Body of pancreas (tissue), 4 donors: ENCODE measurements around the gene ZFYVE9. TPM values are rescaled to one million over a fixed set of nuclear protein-coding genes. Genes with fewer than 3 reads are reported as not detected.

ENCODE experiments used
- ATAC-seq: fragments of 150-250 bp; one replicate; pipeline ENCODE4 v1.9.1; 2016
- DNase-seq, 4 donors: peaks; one replicate each; pipeline ENCODE4 v3.0.0-alpha.2; 2019
- H3K27ac ChIP-seq, 4 donors: fragments of 200-600 bp; sonication (generic); 1 replicate in 3 of 4; 2 replicates in 1 of 4; pipeline versions ENCODE4 v1.5.1 to v1.6.1; 2016 to 2019; ENCODE audit warnings: mild to moderate bottlenecking in 1 of 4, mixed read lengths in 1 of 4, moderate library complexity in 1 of 4
- H3K27me3 ChIP-seq, 2 donors: fragments of 200-600 bp; sonication (generic); one replicate each; pipeline ENCODE4 v1.6.0; 2016; ENCODE audit warnings: mild to moderate bottlenecking in 1 of 2
- H3K36me3 ChIP-seq, 2 donors: fragments of 200-600 bp; sonication (generic); replicated peaks in 1 of 2; 2 replicates each; pipeline ENCODE4 v1.5.1; 2016; ENCODE audit warnings: low read depth in 2 of 2; ENCODE audit not compliant: insufficient read depth in 1 of 2
- H3K4me1 ChIP-seq: fragments of 200-600 bp; sonication (generic); one replicate; pipeline ENCODE4 v1.6.0; 2016
- H3K4me3 ChIP-seq, 2 donors: fragments of 200-600 bp; sonication (generic); 1 replicate in 1 of 2; 2 replicates in 1 of 2; pipeline ENCODE4 v1.5.1; 2016 to 2019
- H3K9me3 ChIP-seq, 3 donors: fragments of 200-600 bp; sonication (generic); 1 replicate in 2 of 3; 2 replicates in 1 of 3; pipeline ENCODE4 v1.5.1; 2016
- POLR2A ChIP-seq, 3 donors: fragments of 450-650 bp; IDR thresholded peaks; one replicate each; pipeline ENCODE4 v1.6.1; 2016; ENCODE audit warnings: antibody characterized with exemption in 3 of 3, mild to moderate bottlenecking in 2 of 3
- WGBS, 2 donors: methylation state at CpG; one replicate each; pipeline ENCODE4 v1.1.5; 2017; 5-methylcytosine and 5-hydroxymethylcytosine counted together
- intact Hi-C: fragments of 100-400 bp; cut with DNase I; formaldehyde crosslinking; loops from one replicate; pipeline ENCODE4 v1.15.1; 2023
- total RNA-seq, 2 donors: library from RNA; depleted of rRNA; stranded (reverse); fragments of >200 nt; gene quantifications; one replicate each; pipeline ENCODE4 v1.1.0, GENCODE V29; 2016
- TF ChIP-seq, protein P1 (sequence below), 7 experiments: fragments of 450-650 bp in 4 of 7; fragments of 200-600 bp in 3 of 7; sonication (generic) in 3 of 7; IDR thresholded peaks; one replicate each; pipeline ENCODE4 v1.5.1; 2016 to 2019; ENCODE audit warnings: antibody characterized with exemption in 7 of 7

The ZFYVE9 gene
- total RNA-seq, 2 donors from 2014 or later = 21.5 to 23.4 TPM

DNA sequence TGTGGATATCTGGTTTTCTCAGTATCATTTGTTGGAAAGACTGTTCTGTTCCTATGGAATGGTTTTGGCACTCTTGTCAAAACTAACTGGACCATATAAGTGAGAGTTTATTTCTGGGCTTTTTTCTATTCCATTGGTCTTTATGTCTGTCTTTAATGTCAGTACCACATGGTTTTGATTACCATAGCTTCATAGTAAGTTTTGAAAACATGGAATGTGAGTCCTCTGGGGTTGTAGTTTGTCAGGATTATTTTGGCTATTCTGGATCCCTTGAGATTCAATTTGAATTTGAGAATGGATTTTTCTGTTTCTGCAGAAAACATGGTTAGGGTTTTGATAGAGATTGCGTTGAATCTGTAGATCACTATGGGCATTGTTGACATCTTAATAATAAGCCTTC is 107.9 kb downstream of the ZFYVE9 start:
- Histone ChIP-seq H3K36me3 (no peaks in the 10 kb centered on the region), H3K27ac (no peak overlapping the region), H3K4me1 (no peaks in the 10 kb centered on the region), H3K27me3 (no peaks in the 10 kb centered on the region), H3K4me3 (no peak overlapping the region), H3K9me3 (no peaks in the 10 kb centered on the region)
- intact Hi-C loops = no loop called here
- TF ChIP-seq, protein P1, sequence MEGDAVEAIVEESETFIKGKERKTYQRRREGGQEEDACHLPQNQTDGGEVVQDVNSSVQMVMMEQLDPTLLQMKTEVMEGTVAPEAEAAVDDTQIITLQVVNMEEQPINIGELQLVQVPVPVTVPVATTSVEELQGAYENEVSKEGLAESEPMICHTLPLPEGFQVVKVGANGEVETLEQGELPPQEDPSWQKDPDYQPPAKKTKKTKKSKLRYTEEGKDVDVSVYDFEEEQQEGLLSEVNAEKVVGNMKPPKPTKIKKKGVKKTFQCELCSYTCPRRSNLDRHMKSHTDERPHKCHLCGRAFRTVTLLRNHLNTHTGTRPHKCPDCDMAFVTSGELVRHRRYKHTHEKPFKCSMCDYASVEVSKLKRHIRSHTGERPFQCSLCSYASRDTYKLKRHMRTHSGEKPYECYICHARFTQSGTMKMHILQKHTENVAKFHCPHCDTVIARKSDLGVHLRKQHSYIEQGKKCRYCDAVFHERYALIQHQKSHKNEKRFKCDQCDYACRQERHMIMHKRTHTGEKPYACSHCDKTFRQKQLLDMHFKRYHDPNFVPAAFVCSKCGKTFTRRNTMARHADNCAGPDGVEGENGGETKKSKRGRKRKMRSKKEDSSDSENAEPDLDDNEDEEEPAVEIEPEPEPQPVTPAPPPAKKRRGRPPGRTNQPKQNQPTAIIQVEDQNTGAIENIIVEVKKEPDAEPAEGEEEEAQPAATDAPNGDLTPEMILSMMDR (IDR thresholded peaks at IDR 0.05) = no peak
- TF ChIP-seq POLR2A (IDR thresholded peaks at IDR 0.05) = no peak
- DNase-seq = no peak
- ATAC-seq = no peak
- 94 to 100% methylated on average over 1 of the region's 1 CpG for WGBS, 2 donors

DNA sequence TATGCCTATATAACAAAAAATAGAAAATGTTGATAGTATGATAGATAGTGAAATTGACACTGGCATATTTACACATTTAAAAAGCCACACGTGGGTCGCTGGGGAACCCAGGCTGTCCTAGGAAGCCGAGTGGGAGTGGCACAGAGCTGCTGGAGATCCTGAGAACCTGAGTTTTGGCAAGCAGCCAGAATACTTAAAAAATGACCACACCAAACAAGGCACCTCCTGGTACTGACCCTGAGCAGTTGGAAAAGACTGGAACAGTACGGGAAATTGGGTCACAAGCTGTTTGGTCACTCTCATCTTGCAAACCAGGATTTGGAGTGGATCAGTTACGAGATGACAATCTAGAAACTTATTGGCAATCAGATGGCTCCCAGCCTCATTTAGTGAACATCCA is 111.5 kb downstream of the ZFYVE9 start:
- ATAC-seq = no peak
- TF ChIP-seq POLR2A (IDR thresholded peaks at IDR 0.05) = no peak
- TF ChIP-seq, protein P1 (IDR thresholded peaks at IDR 0.05) = no peak

DNA sequence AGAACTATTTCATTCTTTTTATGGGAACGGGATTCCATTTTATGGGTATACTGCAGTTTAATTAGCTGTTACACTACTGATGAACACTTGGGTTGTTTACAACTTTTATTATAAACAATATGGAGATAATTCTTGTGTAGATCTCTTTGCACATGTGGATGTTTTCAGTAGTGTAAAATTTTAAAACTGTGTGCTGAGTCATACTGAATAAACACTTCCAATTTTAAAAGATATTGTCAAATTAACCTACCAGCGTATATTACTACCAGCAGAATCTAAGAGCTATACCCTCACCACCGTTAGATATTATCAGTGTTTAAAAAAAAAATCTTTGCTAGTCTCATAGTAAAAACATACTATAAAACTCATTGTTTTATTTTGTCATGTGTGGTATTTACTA is 118.0 kb downstream of the ZFYVE9 start:
- TF ChIP-seq, protein P1 (IDR thresholded peaks at IDR 0.05) = no peak
- TF ChIP-seq POLR2A (IDR thresholded peaks at IDR 0.05) = no peak
- DNase-seq = no peak
- no peaks in the 10 kb centered on the region for H3K9me3 ChIP-seq
- H3K36me3 ChIP-seq = no peaks in the 10 kb centered on the region
- H3K4me3 ChIP-seq = no peak overlapping the region
- peaks cover 6% of the 10 kb centered on the region for H3K4me1 ChIP-seq
- intact Hi-C loops = no loop called here
- H3K27ac ChIP-seq = no peak overlapping the region
- no peak for ATAC-seq
- H3K27me3 ChIP-seq = no peaks in the 10 kb centered on the region
- 91 to 97% methylated on average over 3 of the region's 3 CpGs for WGBS, 2 donors

More for the DNA sequence above, 111.5 kb downstream of the ZFYVE9 start:
- intact Hi-C loops = no loop called here
- no peaks in the 10 kb centered on the region for H3K9me3 ChIP-seq
- DNase-seq = no peak
- H3K27ac ChIP-seq = no peak overlapping the region
- H3K4me1 ChIP-seq = no peaks in the 10 kb centered on the region
- WGBS, 2 donors = 66 to 69% methylated on average over 5 of the region's 5 CpGs
- H3K27me3 ChIP-seq = no peaks in the 10 kb centered on the region
- no peak overlapping the region for H3K4me3 ChIP-seq
- no peaks in the 10 kb centered on the region for H3K36me3 ChIP-seq

DNA sequence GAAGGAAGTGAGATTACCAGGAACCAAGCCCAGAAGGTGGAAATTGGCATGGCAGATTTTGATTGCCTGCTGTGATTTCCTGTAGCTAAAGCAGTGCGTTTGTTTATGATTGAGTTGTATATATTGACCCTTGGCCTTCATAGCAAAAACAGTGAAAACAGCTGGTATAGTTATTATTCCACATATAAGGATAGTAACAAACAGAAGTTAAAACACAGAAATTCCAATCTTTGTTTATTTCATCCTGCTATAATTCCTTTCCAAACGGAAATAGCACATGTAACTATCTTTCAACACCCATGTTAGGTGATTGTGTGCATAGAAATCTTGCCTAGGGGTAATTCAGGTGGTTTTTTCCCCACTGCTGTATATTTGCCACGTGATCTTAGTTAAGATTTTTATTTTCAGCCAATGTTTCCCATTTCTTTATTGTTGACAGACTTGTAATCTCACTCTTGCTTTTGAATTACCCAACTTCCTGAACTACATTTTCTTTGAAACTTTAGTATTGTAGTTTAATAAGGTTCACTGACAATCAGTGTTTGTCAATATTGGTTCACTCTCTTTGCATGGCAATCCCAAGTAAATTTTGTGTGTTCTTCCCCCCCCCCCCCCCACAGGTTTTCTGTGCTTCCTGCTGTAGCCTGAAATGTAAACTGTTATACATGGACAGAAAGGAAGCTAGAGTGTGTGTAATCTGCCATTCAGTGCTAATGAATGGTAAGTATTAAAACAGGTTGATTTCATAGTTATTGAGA is 121.4 kb downstream of the ZFYVE9 start:
- Histone ChIP-seq H3K9me3 (no peaks in the 10 kb centered on the region), H3K27me3 (no peaks in the 10 kb centered on the region), H3K27ac (no peak overlapping the region), H3K4me3 (no peak overlapping the region), H3K36me3 (no peaks in the 10 kb centered on the region), H3K4me1 (peaks cover 6% of the 10 kb centered on the region)
- WGBS, 2 donors = 29 to 34% methylated on average over 3 of the region's 3 CpGs
- DNase-seq (no peak), ATAC-seq (no peak)
- intact Hi-C loops = no loop called here
- TF ChIP-seq POLR2A (IDR thresholded peaks at IDR 0.05) = no peak
- TF ChIP-seq, protein P1 (IDR thresholded peaks at IDR 0.05) = no peak
